GM19463 (cell line): Measurements from ENCODE around the gene ZFHX2.
A peak's percentile ranks its signal among the peaks of the same experiment; 100 is the strongest.
"Not testable (repeated sequence)": the region's sequence is repeated elsewhere in the genome, so short reads cannot be mapped to it uniquely, and the experiment has no call there.

Experiments used
- ATAC-seq: cut with Tn5 transposase; IDR thresholded peaks from one replicate; pipeline ENCODE4 v1.9.1; 2021; ENCODE audit warnings: mild to moderate bottlenecking, moderate library complexity; ENCODE audit not compliant: unreplicated experiment

The ZFHX2 gene

DNA sequence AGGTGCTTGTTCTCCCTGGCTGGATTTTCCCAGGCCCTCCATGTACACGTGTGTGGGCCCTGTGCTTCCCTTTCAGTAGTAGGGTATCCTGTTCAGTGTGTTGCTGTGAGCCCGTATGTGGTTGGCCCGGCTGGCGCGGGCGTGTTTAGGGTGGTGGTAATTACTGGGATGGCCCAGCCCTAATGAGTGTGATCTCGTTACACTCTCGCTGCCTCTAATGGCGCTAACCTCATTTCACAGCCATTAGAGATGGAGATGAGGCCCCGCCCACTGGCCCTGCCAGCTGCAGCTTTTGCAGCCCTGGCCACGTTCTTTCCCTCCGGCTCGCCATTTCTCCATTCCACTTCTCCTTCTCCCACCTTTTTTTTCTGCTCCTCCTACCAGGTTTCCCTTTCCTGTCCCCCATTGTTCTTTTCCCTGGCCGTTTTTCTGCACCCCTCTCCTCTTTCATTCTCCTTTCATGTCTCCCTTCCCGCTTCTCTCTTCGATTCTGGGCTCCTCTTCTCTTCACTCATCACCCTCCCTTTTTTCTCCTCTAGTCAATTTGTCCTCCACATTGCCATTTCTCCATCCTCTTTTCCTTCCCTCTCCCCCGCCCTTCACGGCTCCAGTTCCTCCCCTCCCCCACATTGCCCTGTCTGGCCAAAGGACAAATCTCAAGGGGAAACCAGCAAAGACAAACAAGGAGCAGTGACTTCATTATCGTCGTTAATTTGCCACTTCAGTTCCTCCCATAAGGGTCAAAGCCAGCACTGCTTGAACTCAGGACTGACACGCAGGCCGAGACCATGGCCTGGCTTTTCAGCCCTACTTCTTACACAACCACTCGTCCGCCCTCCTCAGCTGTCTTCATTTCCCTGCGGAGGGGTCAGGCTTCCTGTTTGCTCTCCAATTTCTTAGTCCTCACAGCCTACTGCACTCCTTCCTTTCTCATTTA is 6.8 kb downstream of the ZFHX2 start:
- ATAC-seq = no peak

DNA sequence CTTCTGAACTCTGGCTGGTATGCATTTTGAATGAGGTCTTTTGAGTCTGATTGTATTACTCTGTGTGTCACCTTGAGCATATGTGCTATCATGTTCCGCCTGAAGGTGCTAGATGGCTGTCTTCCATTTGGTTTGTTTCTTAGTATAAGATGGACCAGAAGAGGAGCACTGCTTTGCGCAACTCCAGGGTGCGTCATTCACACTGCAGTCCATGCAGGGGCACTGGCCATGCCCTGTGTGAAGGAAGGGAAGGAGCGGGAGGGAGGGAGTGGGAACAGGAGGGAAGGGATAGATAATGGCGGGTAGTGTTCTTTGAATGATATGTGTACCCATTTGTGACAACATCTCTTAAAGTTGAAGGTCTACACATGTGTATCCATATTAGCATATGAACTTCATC is 8.2 kb downstream of the ZFHX2 start:
- no peak for ATAC-seq

- no peak for ATAC-seq
Measured at GRCh38 chr14:23542261-23542660, 9.3 kb downstream of the ZFHX2 start.

GRCh38 chr14:23540141-23540469 is 11.5 kb downstream of the ZFHX2 start:
- ATAC-seq = no peak

GRCh38 chr14:23539248-23540140 is 12.1 kb downstream of the ZFHX2 start:
- peak; percentile 57 for ATAC-seq

DNA sequence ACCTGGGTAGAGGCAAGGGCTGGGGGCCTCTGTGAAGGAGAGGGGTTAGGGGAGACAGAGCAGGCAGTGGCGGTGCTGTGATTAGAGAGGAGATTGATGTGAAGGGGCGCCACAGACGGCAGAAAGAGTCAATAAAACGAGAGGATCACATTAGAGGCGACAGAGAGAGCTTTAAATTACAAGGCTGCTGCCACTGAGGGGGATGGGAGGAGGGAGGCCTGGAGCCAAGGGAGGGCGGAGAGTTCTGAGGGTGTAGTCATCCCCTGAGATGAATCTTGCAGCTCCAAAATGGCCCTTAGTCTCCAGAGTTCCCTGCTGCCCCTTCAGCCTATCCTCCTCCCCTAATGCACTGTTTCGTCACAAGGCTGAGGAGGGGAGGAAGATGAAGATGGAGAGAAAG is 12.8 kb downstream of the ZFHX2 start:
- no peak for ATAC-seq

DNA sequence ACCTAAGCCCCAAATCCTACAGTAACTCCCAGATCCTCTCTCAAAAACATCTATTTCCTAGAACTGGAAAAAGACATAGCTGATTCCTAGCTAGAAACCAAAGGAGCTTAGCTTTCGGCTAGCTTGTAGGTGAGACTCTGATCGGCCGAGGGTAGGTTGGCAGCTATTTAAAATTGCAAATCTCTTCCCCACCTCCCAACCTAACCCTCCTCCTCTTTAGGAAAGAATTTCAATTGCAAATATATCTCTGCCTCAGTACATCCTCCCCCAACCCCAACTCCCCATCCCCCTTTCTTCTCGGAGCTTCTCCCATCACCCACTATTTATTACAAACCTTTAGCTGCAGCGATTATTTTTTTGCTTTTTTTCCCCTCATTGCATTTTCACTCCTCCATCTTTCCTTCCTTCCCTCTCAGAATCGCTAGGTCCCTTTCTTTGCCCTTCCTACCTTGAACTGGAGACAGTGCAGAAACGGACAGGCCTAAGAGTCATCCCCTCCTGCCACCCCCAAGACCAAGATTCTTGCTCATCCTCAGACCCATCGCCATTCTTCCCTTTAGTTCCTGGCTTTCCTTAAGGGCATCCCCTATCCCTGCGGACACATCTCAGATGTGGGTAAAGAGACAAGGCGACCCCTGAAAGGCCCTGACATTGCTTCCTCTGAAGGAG is 13.4 kb downstream of the ZFHX2 start:
- no peak for ATAC-seq

- ATAC-seq = no peak
Measured at GRCh38 chr14:23537351-23538049, 14.1 kb downstream of the ZFHX2 start.

GRCh38 chr14:23536906-23537305 is 14.7 kb downstream of the ZFHX2 start:
- ATAC-seq = not testable (repeated sequence)

DNA sequence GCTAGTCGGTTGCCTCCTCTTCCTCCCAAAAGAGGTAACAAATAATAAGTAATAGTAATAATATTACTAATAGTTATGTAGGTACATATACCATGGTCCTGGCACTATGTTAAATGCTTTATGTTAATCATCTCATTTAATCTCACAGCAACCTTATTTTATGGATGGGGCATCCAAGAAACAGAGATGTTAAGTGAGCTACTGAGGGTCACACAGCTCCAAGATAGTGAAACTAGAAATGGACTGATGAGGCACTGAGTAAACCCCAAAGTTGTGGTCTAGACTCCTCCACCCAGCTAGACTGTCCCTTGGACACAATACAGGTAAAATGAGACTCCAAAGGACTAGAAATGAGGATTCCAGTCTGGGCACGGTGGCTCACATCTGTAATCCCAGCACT is 15.1 kb downstream of the ZFHX2 start:
- no peak for ATAC-seq

DNA sequence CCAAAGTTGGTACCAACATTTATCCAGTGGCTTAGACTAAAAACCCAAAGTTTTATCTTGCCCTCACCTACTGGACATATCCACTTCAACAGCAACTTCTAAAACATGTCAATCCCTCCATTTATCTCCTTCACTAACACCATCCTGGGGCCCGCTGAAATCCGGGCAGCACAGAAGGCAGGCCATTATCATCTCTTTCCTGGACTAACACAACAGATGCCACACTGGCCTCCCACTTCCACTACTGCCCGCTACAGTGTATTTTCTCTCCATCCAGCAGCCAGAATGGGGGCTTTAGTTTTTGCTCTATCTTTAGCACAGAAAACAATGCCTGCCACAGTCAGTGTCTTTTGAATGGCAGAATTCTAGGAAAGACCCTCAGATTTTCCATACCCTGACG is 15.6 kb downstream of the ZFHX2 start:
- no peak for ATAC-seq

DNA sequence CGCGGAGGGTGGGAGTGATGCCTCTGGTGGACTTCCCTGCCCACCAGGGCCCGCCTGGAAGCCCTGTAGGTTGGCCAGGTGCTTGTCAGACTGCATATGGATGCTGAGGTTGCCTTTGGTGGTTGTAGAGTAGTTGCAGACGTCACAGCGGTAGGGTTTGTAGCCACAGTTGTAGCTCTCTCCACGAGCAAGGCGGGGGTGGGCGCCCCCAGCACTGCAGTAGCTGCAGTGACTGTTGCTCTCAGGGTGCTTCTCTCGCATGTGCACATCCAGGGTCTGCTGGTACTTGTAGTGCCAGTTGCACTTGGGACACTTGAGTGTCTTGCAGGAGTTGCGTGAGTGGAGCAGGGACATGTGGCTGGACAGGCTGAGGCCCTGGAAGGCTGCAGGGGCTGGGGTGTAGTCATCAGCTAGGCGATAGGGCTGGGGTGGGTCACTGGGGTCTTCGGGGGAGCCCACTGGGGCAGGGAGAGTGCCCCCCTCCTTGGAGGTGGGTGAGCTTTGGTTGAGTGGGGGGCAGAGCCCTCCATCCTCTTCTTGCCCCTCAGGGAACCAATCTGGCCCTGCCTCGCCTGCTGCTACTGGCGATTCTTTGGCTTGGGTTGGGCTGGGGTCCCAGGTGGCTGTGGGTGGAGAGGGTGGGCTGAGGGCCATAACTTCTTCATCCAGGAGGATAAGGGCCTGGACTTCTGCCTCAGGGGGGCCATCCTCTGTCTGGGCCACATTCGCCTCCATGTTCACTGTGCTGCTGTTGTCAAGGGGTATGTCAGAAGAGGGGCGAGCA is 17.7 kb downstream of the ZFHX2 start:
- ATAC-seq = no peak

- no peak for ATAC-seq
Measured at GRCh38 chr14:23532658-23533057, 18.9 kb downstream of the ZFHX2 start.

GRCh38 chr14:23531391-23531790 is 20.2 kb downstream of the ZFHX2 start:
- no peak for ATAC-seq

DNA sequence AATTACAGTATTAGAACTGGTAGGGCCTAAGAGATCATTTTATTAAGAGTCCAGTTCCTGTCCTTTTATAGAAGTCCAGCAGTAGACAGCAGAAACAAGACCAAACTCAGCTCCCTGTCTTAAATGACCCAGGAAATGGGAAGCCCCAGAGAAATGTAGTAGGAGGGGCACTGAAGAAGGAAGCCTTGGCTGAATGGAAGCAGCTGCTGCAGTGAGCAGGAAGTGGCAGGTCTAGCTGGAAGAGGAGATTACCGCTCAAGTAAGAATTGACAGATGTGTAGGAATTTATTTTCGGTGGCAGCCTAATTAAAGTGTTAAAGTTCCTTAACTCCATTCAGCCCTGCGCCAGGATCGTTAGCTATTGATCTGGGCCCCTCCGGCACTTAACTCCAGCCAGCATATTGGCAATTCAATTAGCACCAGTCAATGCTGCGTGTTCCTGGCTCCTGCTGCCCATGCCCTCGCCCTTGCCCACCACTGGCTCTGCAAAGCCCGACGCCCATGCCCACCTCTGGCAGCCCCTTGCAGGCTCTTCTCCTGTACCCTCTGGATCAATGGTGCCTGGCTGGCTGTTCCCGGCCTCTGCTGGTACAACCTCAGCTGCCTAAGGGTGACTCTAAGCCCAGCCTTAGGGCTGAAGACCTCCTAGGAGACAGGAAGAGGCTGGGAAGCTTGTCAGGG is 21.1 kb downstream of the ZFHX2 start:
- no peak for ATAC-seq

GRCh38 chr14:23529016-23529415 is 22.5 kb downstream of the ZFHX2 start:
- ATAC-seq = no peak

DNA sequence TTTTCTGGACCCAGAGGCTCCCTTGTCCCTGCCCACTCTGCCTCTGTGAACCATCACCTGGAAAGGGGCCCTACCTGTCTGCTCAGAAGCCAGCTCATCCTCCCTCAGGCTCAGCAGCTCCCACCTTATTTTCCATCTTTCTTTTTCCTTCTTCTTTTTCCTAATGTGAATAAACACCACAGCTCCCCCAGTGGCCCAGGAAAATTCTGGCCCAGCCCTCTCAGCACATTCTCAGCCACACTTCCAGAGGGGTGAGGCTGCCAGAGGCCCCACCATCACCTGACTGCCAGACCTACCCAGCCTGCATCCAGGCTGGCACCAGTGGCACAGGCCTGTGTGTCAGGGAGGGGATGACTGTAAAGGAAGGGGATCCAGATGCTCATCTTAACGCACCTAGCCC is 23.0 kb downstream of the ZFHX2 start:
- ATAC-seq = no peak

- ATAC-seq = no peak
Measured at GRCh38 chr14:23525611-23526010, 26.0 kb downstream of the ZFHX2 start.

GRCh38 chr14:23524954-23525353 is 26.6 kb downstream of the ZFHX2 start:
- no peak for ATAC-seq
